Heart right ventricle (tissue), 16 donors: ENCODE measurements around the gene SNCB. TPM values are rescaled to one million over a fixed set of nuclear protein-coding genes. Genes with fewer than 3 reads are reported as not detected.

Source experiments
- ATAC-seq, 8 donors: fragments of 200-7000 bp; cut with Tn5 transposase; one replicate each; pipeline ENCODE4 v1.9.1; 2020; ENCODE audit warnings: mild to moderate bottlenecking in 8 of 8, moderate library complexity in 8 of 8, moderate number of reproducible peaks in 1 of 8
- DNase-seq, 2 donors: peaks; one replicate each; pipeline ENCODE4 v3.0.0-alpha.2; 2020
- H3K27ac ChIP-seq, 10 donors: fragments of 200-600 bp; sonication (generic) in 2 of 10; one replicate each; pipeline versions ENCODE4 v1.5.0 to v1.8.0; 2020 to 2022; ENCODE audit warnings: mild to moderate bottlenecking in 3 of 10
- H3K27me3 ChIP-seq, 7 donors: fragments of 200-600 bp; one replicate each; pipeline ENCODE4 v1.8.0; 2021 to 2022; ENCODE audit warnings: mild to moderate bottlenecking in 2 of 7
- H3K36me3 ChIP-seq, 9 donors: fragments of 200-600 bp; sonication (generic) in 1 of 9; one replicate each; pipeline versions ENCODE4 v1.5.0 to v1.8.0; 2020 to 2022; ENCODE audit warnings: mild to moderate bottlenecking in 2 of 9
- H3K4me1 ChIP-seq, 9 donors: fragments of 200-600 bp; sonication (generic) in 1 of 9; one replicate each; pipeline versions ENCODE4 v1.5.0 to v1.8.0; 2020 to 2022; ENCODE audit warnings: mild to moderate bottlenecking in 4 of 9
- H3K4me3 ChIP-seq, 10 donors: fragments of 200-600 bp; sonication (generic) in 2 of 10; one replicate each; pipeline versions ENCODE4 v1.5.0 to v1.8.0; 2020 to 2022; ENCODE audit warnings: mild to moderate bottlenecking in 7 of 10, moderate library complexity in 2 of 10
- H3K9me3 ChIP-seq, 11 donors: fragments of 200-600 bp in 10 of 11; sonication (generic) in 2 of 11; one replicate each; pipeline versions ENCODE4 v1.5.0 to v1.8.0; 2013 to 2022; ENCODE audit warnings: mild to moderate bottlenecking in 2 of 11, control low read depth in 1 of 11, moderate library complexity in 1 of 11
- WGBS, 2 donors: extraction: QIAGEN DNeasy Blood & Tissue Kit; methylation state at CpG; one replicate each; pipeline ENCODE4 v1.1.7; 2013; ENCODE audit warnings: inconsistent platforms in 1 of 2; 5-methylcytosine and 5-hydroxymethylcytosine counted together
- intact Hi-C, 10 donors: fragments of 100-400 bp; cut with DNase I; formaldehyde crosslinking; loops; one replicate each; pipeline versions ENCODE4 v1.11.1 to v1.14.2; 2022
- polyA plus RNA-seq, 2 donors: library from polyadenylated mRNA; stranded (reverse); fragments of 200-250 nt; gene quantifications; one replicate each; pipeline ENCODE4 v1.2.3, GENCODE V29; 2013
- total RNA-seq, 10 donors: library from RNA; stranded (reverse); fragmentation: NEBNext Ultra II Directional in 3 of 10; extraction: Animal tissue kit (Norgen Biotek cat#: 25700) in 3 of 10; gene quantifications; one replicate each; pipeline versions ENCODE4 v1.2.1 to v1.2.4, GENCODE V29; 2021 to 2023
- TF ChIP-seq, protein P1 (sequence below), 9 donors: fragments of 200-600 bp; sonication (generic) in 2 of 9; IDR thresholded peaks; one replicate each; pipeline versions ENCODE4 v1.5.0 to v1.8.0; 2021 to 2022; ENCODE audit warnings: antibody characterized with exemption in 9 of 9, mild to moderate bottlenecking in 5 of 9, moderate library complexity in 1 of 9
- donor health status: Arrhythmogenic right ventricular cardiomyopathy.
- donor health status: ischemic (EF 13 %, LVEDD 7.1; RV severe dilation, severe dysfunction).
- donor health status: healthy with polysubstance abuse.
- donor health status: DM: no; HTN: yes; CAD: no.
- donor health status: DM: no; HTN: no; CAD: no.
- donor health status: ischemic (EF 25% LVEDD 6.9; RV normal size, moderate dysfunction).
- donor health status: ischemic (EF 25% LVEDD 5.7; RV mildly dilated, moderate dysfunction).
- donor health status: healthy.
- donor health status: DM: yes; HTN: yes; CAD: no.
- donor health status: Ischemic cardiomyopathy.
- donor health status: ischemic (EF 35%, LVEDD 5.7; RV mildly dilated, moderate dysfunction).
- donor health status: nonischemic (EF 11% LVEDD 7.7; RV severe dilation, severe dysfunction).
- donor health status: DM: yes; HTN: yes; CAD: no.
- donor health status: PGD.
- donor health status: ischemic (EF 29% LVEDD 5.4; RV normal size, mild dysfunction).
- donor health status: nonischemic (EF 23%, LVEDD 6.1; RV moderate dilation, normal function).

Gene SNCB
- total and polyA plus RNA-seq, 12 donors: 0.35 to 0.39 TPM; not detected in 10

GRCh38 chr5:176621661-176622079, 8.7 kb downstream of the SNCB start:
- Histone ChIP-seq H3K27me3 (peaks cover 9 to 96% (median 91%) of the 10 kb centered on the region in 7 donors), H3K36me3 (no peaks in the 10 kb centered on the region), H3K4me1 (peaks cover 0 to 29% (median 23%) of the 10 kb centered on the region in 9 donors), H3K27ac (no peak overlapping the region), H3K9me3 (no peaks in the 10 kb centered on the region), H3K4me3 (no peak overlapping the region)
- intact Hi-C loops: no loop called here
- peak in 5 of 8 donors; percentile 21 to 43 (median 29) for ATAC-seq
- no peak for DNase-seq
- 31 to 36% methylated on average over 13 of the region's 13 CpGs for WGBS, 2 donors
- TF ChIP-seq, protein P1, sequence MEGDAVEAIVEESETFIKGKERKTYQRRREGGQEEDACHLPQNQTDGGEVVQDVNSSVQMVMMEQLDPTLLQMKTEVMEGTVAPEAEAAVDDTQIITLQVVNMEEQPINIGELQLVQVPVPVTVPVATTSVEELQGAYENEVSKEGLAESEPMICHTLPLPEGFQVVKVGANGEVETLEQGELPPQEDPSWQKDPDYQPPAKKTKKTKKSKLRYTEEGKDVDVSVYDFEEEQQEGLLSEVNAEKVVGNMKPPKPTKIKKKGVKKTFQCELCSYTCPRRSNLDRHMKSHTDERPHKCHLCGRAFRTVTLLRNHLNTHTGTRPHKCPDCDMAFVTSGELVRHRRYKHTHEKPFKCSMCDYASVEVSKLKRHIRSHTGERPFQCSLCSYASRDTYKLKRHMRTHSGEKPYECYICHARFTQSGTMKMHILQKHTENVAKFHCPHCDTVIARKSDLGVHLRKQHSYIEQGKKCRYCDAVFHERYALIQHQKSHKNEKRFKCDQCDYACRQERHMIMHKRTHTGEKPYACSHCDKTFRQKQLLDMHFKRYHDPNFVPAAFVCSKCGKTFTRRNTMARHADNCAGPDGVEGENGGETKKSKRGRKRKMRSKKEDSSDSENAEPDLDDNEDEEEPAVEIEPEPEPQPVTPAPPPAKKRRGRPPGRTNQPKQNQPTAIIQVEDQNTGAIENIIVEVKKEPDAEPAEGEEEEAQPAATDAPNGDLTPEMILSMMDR (IDR thresholded peaks at IDR 0.05): no peak

DNA sequence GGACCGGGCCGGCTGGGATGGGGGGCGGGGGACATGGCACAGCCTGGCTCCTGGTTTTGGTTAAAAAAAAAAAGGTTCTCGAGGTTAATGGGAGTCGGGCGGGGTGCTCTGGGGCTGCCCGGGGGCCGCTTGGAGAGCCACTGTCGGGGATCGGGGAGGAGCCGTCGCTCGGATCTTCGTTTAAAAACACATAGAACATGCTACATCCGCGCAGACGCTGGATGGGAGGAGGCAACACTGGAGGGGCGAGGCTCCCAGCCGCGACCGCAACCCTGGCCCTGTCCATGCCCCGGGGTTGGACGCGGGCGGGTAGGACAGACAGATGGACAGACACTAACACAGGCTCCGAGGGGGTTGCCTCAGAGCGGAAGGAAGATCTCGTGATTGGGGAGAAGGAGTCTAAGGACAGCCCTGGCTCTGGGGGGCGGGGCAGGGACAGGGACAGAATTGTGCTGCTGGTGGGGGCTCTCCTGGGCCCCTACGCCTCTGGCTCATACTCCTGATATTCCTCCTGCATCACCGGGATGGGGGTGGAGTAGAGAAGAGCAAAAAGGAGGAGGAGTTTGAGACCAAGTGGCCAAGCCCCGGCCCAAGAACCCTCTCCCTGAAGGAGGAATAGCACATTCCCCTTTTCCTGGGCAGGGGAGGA, 9.9 kb downstream of the SNCB start:
- ATAC-seq: peak in 6 of 8 donors; percentile 13 to 29 (median 22)

DNA sequence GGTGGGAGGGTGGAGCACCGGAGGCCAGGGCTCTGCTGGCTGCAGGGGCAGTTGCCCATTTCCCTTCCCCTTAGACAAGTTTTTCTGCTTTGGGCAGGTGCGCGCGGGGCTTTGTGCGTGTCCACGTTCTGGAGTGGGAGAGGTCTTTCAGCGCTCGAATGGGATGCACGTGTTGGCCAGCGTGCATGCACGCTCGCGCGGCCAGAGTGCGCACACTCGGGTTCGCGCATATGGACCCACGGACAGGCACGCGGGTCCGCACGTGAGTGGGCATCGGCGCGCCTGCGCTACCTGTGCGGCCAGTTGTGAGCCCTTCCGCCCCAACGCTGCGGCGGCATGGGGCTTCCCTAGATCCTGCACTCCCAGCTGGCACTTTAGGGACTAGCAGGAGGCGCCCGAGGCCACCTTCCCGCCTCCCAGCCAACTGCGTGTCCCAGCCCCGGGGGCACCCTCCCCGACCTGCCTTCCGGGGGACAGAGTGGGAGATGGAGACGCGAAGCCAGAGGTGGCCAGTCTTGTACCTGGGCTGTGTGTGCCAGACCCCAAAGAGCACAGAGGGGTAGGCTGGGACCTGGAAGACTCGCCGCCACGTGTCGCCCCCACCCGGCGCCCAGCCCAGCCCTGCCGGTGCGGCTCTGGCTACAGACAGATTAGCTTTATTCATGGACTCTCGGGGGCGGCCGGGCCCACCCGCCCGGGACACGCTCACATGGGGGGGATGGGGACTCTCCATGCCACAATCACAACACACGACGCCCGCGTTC, 10.6 kb downstream of the SNCB start:
- peaks cover 9 to 97% (median 91%) of the 10 kb centered on the region in 7 donors for H3K27me3 ChIP-seq
- ATAC-seq (no peak), DNase-seq (no peak)
- no peaks in the 10 kb centered on the region for H3K9me3 ChIP-seq
- TF ChIP-seq, protein P1 (IDR thresholded peaks at IDR 0.05): no peak
- H3K4me1 ChIP-seq: peaks cover 0 to 29% (median 23%) of the 10 kb centered on the region in 9 donors
- intact Hi-C loops: no loop called here
- 12 to 19% methylated on average over 58 to 59 of the region's 59 CpGs for WGBS, 2 donors
- peak overlapping the region in 1 of 10 donors; percentile 14 for H3K4me3 ChIP-seq
- H3K36me3 ChIP-seq: no peaks in the 10 kb centered on the region
- no peak overlapping the region for H3K27ac ChIP-seq

More for the DNA sequence above, 9.9 kb downstream of the SNCB start:
- peak overlapping the region in 1 of 10 donors; percentile 14 for H3K4me3 ChIP-seq
- H3K27me3 ChIP-seq: peaks cover 9 to 97% (median 91%) of the 10 kb centered on the region in 7 donors
- H3K4me1 ChIP-seq: peaks cover 0 to 29% (median 23%) of the 10 kb centered on the region in 9 donors
- intact Hi-C loops: no loop called here
- no peak for DNase-seq
- H3K27ac ChIP-seq: no peak overlapping the region
- no peaks in the 10 kb centered on the region for H3K9me3 ChIP-seq
- H3K36me3 ChIP-seq: no peaks in the 10 kb centered on the region
- WGBS, 2 donors: 5 to 6% methylated on average over 32 of the region's 32 CpGs
- TF ChIP-seq, protein P1 (IDR thresholded peaks at IDR 0.05): no peak

GRCh38 chr5:176619203-176619568, 11.1 kb downstream of the SNCB start:
- no peaks in the 10 kb centered on the region for H3K36me3 ChIP-seq
- DNase-seq (peak; percentile 45 to 52), ATAC-seq (peak; percentile 55 to 76 (median 72))
- whole genome bisulfite sequencing, 2 donors: 2 to 3% methylated on average over 31 of the region's 31 CpGs
- no peaks in the 10 kb centered on the region for H3K9me3 ChIP-seq
- peaks cover 0 to 29% (median 23%) of the 10 kb centered on the region in 9 donors for H3K4me1 ChIP-seq
- no peak overlapping the region for H3K27ac ChIP-seq
- TF ChIP-seq, protein P1 (IDR thresholded peaks at IDR 0.05): peak in 4 of 9 donors; percentile 22 to 43 (median 33)
- H3K27me3 ChIP-seq: peaks cover 9 to 97% (median 90%) of the 10 kb centered on the region in 7 donors
- H3K4me3 ChIP-seq: no peak overlapping the region
- intact Hi-C loops: no loop called here
